Chondrocyte (in vitro differentiated cells): ENCODE measurements around the gene DAB2IP. TPM values are rescaled to one million over a fixed set of nuclear protein-coding genes. Genes with fewer than 3 reads are reported as not detected.

Source experiments
- DNase-seq: peaks from one replicate; pipeline ENCODE4 v3.0.0; 2021; ENCODE audit warnings: mixed read lengths, low spot score
- H3K27ac Mint-ChIP-seq: one replicate; pipeline ENCODE4 v1.8.0; 2021; ENCODE audit warnings: mild to moderate bottlenecking, moderate library complexity, mixed read lengths; ENCODE audit not compliant: unreplicated experiment
- H3K27me3 Mint-ChIP-seq: 2 replicates; pipeline ENCODE4 v1.8.0; 2021; ENCODE audit warnings: low read depth, mixed read lengths
- H3K36me3 Mint-ChIP-seq: 2 replicates; pipeline ENCODE4 v1.8.0; 2021; ENCODE audit warnings: low read depth, mixed read lengths
- H3K4me1 Mint-ChIP-seq: 2 replicates; pipeline ENCODE4 v1.8.0; 2021; ENCODE audit warnings: low read depth, mild to moderate bottlenecking, mixed read lengths
- H3K4me3 Mint-ChIP-seq: one replicate; pipeline ENCODE4 v1.8.0; 2021; ENCODE audit warnings: mild to moderate bottlenecking, moderate library complexity, mixed read lengths; ENCODE audit not compliant: unreplicated experiment
- H3K9me3 Mint-ChIP-seq: 2 replicates; pipeline ENCODE4 v1.8.0; 2021; ENCODE audit warnings: low read depth, mixed read lengths
- CTCF ChIP-seq: fragments of 200-600 bp; sonication (generic); IDR thresholded peaks from 2 replicates; pipeline ENCODE4 v1.5.0; 2021; ENCODE audit warnings: antibody characterized with exemption, mild to moderate bottlenecking, moderate library complexity
- total RNA-seq: library from RNA; stranded (reverse); gene quantifications from 3 replicates; pipeline ENCODE4 v1.2.1, GENCODE V29; 2021

The DAB2IP gene
- total RNA-seq, 1 donor from 2014 or later: 58.5 TPM

- H3K27ac Mint-ChIP-seq: peak overlapping the region; percentile 86
- no peak for TF ChIP-seq CTCF
- no peaks in the 10 kb centered on the region for H3K27me3 Mint-ChIP-seq
- no peaks in the 10 kb centered on the region for H3K9me3 Mint-ChIP-seq
- peaks cover 46% of the 10 kb centered on the region for H3K4me1 Mint-ChIP-seq
- H3K4me3 Mint-ChIP-seq: no peak overlapping the region
- no peak for DNase-seq
- H3K36me3 Mint-ChIP-seq: peaks cover 41% of the 10 kb centered on the region
Measured at GRCh38 chr9:121764371-121764730, 112.9 kb downstream of the DAB2IP start.

GRCh38 chr9:121765021-121765950 lies 113.9 kb downstream of the DAB2IP start:
- no peaks in the 10 kb centered on the region for H3K9me3 Mint-ChIP-seq
- H3K4me3 Mint-ChIP-seq: no peak overlapping the region
- H3K36me3 Mint-ChIP-seq: peaks cover 36% of the 10 kb centered on the region
- H3K4me1 Mint-ChIP-seq: peaks cover 51% of the 10 kb centered on the region
- TF ChIP-seq CTCF: no peak
- no peaks in the 10 kb centered on the region for H3K27me3 Mint-ChIP-seq
- H3K27ac Mint-ChIP-seq: peak overlapping the region; percentile 86
- DNase-seq: no peak

- TF ChIP-seq CTCF: no peak
- peaks cover 32% of the 10 kb centered on the region for H3K36me3 Mint-ChIP-seq
- H3K27ac Mint-ChIP-seq: peak overlapping the region; percentile 54
- peaks cover 60% of the 10 kb centered on the region for H3K4me1 Mint-ChIP-seq
- no peak for DNase-seq
- H3K27me3 Mint-ChIP-seq: no peaks in the 10 kb centered on the region
- H3K9me3 Mint-ChIP-seq: no peaks in the 10 kb centered on the region
- no peak overlapping the region for H3K4me3 Mint-ChIP-seq
Measured at GRCh38 chr9:121766081-121766683, 114.7 kb downstream of the DAB2IP start.

GRCh38 chr9:121767171-121767769 lies 115.8 kb downstream of the DAB2IP start:
- H3K36me3 Mint-ChIP-seq: peaks cover 34% of the 10 kb centered on the region
- DNase-seq: no peak
- peak overlapping the region; percentile 63 for H3K27ac Mint-ChIP-seq
- no peak for TF ChIP-seq CTCF
- no peak overlapping the region for H3K4me3 Mint-ChIP-seq
- H3K4me1 Mint-ChIP-seq: peaks cover 71% of the 10 kb centered on the region
- no peaks in the 10 kb centered on the region for H3K9me3 Mint-ChIP-seq
- no peaks in the 10 kb centered on the region for H3K27me3 Mint-ChIP-seq

GRCh38 chr9:121768416-121769015 lies 117.1 kb downstream of the DAB2IP start:
- H3K27me3 Mint-ChIP-seq: no peaks in the 10 kb centered on the region
- peaks cover 32% of the 10 kb centered on the region for H3K36me3 Mint-ChIP-seq
- H3K4me1 Mint-ChIP-seq: peaks cover 72% of the 10 kb centered on the region
- H3K27ac Mint-ChIP-seq: no peak overlapping the region
- H3K4me3 Mint-ChIP-seq: no peak overlapping the region
- H3K9me3 Mint-ChIP-seq: no peaks in the 10 kb centered on the region
- DNase-seq: peak; percentile 40
- TF ChIP-seq CTCF: no peak
